NCI-H226 (cell line): ENCODE data around the gene ZNF442.
"Not testable (repeated sequence)": the region's sequence is repeated elsewhere in the genome, so short reads cannot be mapped to it uniquely, and the experiment has no call there.

Experiments used
- DNase-seq: peaks from one replicate; pipeline ENCODE4 v3.0.0-alpha.2; 2015

Gene ZNF442

DNA sequence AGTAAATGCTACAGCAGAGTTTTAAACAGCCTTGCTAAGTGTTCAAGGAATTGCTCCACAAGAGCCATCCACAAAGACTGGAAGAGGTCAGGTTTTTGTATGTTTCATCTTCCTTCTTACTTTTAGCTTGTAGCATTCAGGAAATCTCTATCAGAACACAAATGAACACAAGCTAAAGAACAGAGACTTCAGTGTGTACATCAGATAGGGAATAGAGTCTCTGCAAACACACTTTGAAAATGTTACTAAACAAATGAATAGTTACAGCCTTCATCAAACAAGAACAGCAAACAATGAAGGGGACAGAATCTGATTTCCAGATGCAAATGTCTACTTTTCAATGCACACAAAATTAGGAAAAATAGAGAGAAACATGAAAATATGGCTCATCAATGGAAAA is 39.8 kb downstream of the ZNF442 start:
- no peak for DNase-seq

GRCh38 chr19:12318782-12319413 is 46.6 kb downstream of the ZNF442 start:
- no peak for DNase-seq

DNA sequence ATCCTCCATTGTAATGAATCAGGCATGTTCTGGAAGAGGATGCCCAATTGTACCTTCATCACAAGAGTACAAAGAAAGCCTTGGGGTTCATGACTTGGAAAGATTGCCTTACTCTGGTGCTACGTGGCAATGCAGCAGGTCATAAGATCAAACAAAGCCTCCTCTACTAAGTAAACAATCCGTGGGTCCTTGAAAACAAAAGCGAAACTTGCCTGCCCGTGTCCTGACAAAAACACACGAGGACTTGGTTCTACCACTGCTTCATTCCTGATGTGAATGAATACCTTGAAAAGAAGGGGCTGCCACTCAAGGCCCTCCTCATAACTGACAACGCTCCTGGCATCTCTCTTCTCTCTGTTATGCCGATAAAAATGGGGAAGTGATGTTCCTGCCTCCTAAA is 50.9 kb downstream of the ZNF442 start:
- DNase-seq = no peak

- not testable (repeated sequence) for DNase-seq
Observed at GRCh38 chr19:12308891-12309290, 56.6 kb downstream of the ZNF442 start.
